Right cardiac atrium (tissue), 5 donors: ENCODE data around the gene ARMH3. TPM values are rescaled to one million over a fixed set of nuclear protein-coding genes. Genes with fewer than 3 reads are reported as not detected.
A peak's percentile ranks its signal among the peaks of the same experiment; 100 is the strongest.
"Not testable (repeated sequence)": the region's sequence is repeated elsewhere in the genome, so short reads cannot be mapped to it uniquely, and the experiment has no call there.

Experiments
- ATAC-seq, 2 donors: fragments of 200-7000 bp; cut with Tn5 transposase; one replicate each; pipeline versions ENCODE4 v1.8.0 to v1.9.1; 2020; ENCODE audit warnings: moderate library complexity in 2 of 2, mild to moderate bottlenecking in 1 of 2
- DNase-seq, 3 donors: peaks; one replicate each; pipeline ENCODE4 v3.0.0-alpha.2; 2020
- H3K27ac ChIP-seq: one replicate; pipeline ENCODE4 v1.5.1; 2013; ENCODE audit warnings: mild to moderate bottlenecking, low read length, control low read depth, moderate library complexity
- H3K27me3 ChIP-seq: one replicate; pipeline ENCODE4 v1.6.1; 2013; ENCODE audit not compliant: control insufficient read depth, insufficient read depth
- H3K4me1 ChIP-seq: one replicate; pipeline ENCODE4 v1.6.1; 2013; ENCODE audit warnings: low read length; ENCODE audit not compliant: control insufficient read depth, insufficient read depth
- H3K4me3 ChIP-seq: one replicate; pipeline ENCODE4 v1.5.1; 2013; ENCODE audit warnings: low read length, control low read depth
- H3K9me3 ChIP-seq: one replicate; pipeline ENCODE4 v1.6.1; 2013; ENCODE audit warnings: low read length; ENCODE audit not compliant: control insufficient read depth
- WGBS: extraction: QIAGEN DNeasy Blood & Tissue Kit; methylation state at CpG from one replicate; pipeline ENCODE4 v1.1.7; 2013; 5-methylcytosine and 5-hydroxymethylcytosine counted together
- intact Hi-C, 4 donors: fragments of 100-400 bp; cut with DNase I; formaldehyde crosslinking; loops; one replicate each; pipeline versions ENCODE4 v1.11.0 to v1.14.0; 2022 to 2023
- polyA plus RNA-seq: library from polyadenylated mRNA; stranded (reverse); fragments of 200-250 nt; gene quantifications from one replicate; pipeline ENCODE4 v1.2.3, GENCODE V29; 2013
- total RNA-seq, 4 donors: library from RNA; stranded (reverse); fragmentation: NEBNext Ultra II Directional; extraction: Animal tissue kit (Norgen Biotek cat#: 25700); gene quantifications; one replicate each; pipeline ENCODE4 v1.2.1, GENCODE V29; 2021
- donor health status: healthy with polysubstance abuse.
- donor health status: DM: no; HTN: yes; CAD: no.
- donor health status: DM: no; HTN: no; CAD: no.
- donor health status: DM: no; HTN: yes; CAD: no; lungs with severe emphysema.
- donor health status: DM: yes; HTN: yes; CAD: no.

The ARMH3 gene
- total and polyA plus RNA-seq, 5 donors: 38.1 to 87.3 (median 48.0) TPM

DNA sequence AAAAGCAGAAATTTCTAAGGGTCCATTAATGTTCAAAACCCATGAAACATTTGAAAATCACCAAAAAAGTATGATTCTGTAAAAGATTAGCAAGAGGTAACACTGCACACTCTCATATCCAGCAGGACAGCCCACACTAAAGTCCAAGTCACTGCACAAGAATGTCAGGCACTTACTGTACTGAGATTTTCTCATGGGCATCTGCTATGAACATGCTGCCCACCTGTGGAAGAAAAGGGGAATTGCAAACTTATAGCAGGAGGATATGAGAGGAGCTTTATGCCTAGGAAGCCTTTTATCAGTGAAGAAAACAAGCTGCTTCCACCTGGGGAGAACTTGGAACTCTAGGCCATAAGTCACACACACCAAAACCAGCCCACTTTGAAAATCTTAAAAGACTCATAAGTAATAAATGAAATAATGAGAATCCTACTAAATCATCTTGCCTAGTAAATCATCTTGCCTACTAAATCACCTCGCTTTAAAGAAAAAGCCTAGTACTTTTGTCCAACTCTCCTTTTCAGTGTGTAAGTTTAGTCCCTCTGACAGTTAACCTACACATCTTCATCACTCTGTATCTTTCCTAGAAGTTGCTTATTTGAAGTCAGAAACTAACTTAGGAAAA lies 46.1 kb downstream of the ARMH3 start:
- intact Hi-C loops: loop anchor here in 3 of 4 donors (2.0 to 5.0 kb wide), 3 partner anchors 123 to 173 kb away; no protein-coding TSS in a partner anchor
- 97% methylated on average over 1 of the region's 1 CpG for WGBS
- H3K27me3 ChIP-seq: no peaks in the 10 kb centered on the region
- peak in 1 of 3 donors; percentile 31 for DNase-seq
- ATAC-seq: peak; percentile 93
- H3K9me3 ChIP-seq: no peaks in the 10 kb centered on the region
- no peak overlapping the region for H3K27ac ChIP-seq
- H3K4me1 ChIP-seq: no peaks in the 10 kb centered on the region
- H3K4me3 ChIP-seq: no peak overlapping the region

DNA sequence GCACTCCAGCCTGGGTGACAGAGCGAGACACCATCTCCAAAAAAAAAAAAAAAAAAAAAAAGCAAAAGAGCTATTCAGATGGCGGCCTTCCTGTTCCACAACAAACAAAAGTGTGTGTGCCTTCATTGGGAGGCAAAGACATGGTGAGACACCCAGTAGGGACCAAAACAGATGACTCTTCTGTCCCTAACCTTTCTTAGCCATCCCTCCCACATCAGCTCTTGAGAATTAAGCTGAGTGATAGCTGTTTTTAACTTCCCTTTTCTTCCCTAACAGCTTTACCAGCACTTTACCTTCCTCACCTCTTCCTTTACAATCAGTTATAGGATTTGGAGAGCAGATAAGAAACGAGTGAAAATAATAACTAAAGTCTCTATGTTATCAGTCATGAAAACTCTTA lies 48.2 kb downstream of the ARMH3 start:
- no peak for ATAC-seq
- Histone ChIP-seq H3K4me3 (no peak overlapping the region), H3K9me3 (no peaks in the 10 kb centered on the region), H3K27ac (no peak overlapping the region), H3K4me1 (no peaks in the 10 kb centered on the region), H3K27me3 (no peaks in the 10 kb centered on the region)
- no peak for DNase-seq
- intact Hi-C loops: loop anchor here in 2 of 4 donors (2.0 to 5.0 kb wide), 3 partner anchors 120 to 170 kb away; no protein-coding TSS in a partner anchor
- WGBS: 75% methylated on average over 3 of the region's 3 CpGs

DNA sequence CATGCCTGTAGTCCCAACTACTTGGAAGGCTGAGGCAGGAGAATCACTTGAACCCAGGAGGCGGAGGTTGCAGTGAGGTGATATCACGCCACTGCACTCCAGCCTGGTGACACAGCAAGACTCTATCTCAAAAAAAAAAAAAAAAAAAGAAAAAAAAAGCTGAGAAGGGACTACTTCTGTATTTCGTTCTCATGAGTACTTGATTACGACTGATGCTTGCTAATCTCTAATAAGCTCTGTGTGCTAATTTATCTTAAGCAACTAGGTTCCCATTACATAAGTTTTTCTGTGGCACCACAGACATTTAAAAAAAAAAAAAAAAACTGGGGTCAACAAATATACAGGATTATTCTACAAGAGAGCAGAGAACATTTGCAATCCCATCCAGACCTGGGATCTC lies 48.9 kb downstream of the ARMH3 start:
- H3K4me1 ChIP-seq, ATAC-seq, H3K9me3 ChIP-seq, DNase-seq, H3K27me3 ChIP-seq, H3K4me3 ChIP-seq, H3K27ac ChIP-seq: not testable (repeated sequence)
- intact Hi-C loops: loop anchor here in 2 of 4 donors (5.0 kb wide), 2 partner anchors 120 to 170 kb away; no protein-coding TSS in a partner anchor
- 78% methylated on average over 4 of the region's 4 CpGs for WGBS

DNA sequence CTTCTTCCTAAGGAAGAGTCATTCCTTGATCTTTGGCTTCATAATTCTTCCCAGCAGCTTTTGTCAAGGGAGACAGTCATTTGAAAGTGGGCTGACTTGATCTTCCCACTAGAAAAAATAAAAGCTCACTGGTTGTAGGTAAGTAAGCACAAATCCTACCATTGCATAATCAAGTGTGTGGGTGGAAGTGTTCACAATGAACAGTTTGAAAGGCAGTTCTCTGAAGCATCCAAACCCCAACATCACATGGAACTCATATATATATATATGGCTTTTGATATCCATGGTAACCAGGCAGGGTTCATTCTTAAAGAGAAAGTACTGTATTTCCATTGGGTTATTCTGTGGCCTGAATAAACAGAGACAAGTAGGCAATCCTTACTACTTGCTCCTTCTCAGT lies 51.6 kb downstream of the ARMH3 start:
- intact Hi-C loops: no loop called here
- Histone ChIP-seq H3K27me3 (no peaks in the 10 kb centered on the region), H3K4me3 (no peak overlapping the region), H3K9me3 (no peaks in the 10 kb centered on the region), H3K27ac (no peak overlapping the region), H3K4me1 (no peaks in the 10 kb centered on the region)
- ATAC-seq: no peak
- DNase-seq: no peak

DNA sequence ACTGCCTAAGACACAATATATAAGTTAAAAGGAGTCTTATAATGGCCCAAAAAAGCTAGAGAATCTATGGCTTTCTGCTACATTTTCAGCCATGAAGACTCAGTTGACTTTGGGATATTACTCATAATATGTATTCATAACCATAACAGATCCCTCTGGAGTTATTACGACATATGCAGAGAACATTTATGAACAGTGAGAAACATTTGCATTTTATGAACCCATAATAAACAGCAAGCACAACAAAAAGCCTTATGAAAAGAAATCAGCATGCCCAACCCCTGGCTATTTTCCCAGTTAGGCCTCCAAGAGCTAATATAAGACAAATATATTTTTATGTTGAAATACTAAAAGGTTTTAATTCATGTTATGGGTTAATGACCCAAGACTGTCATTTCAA lies 52.4 kb downstream of the ARMH3 start:
- 87% methylated on average over 1 of the region's 1 CpG for WGBS
- Histone ChIP-seq H3K27ac (no peak overlapping the region), H3K27me3 (no peaks in the 10 kb centered on the region), H3K4me3 (no peak overlapping the region), H3K9me3 (no peaks in the 10 kb centered on the region), H3K4me1 (no peaks in the 10 kb centered on the region)
- intact Hi-C loops: no loop called here
- ATAC-seq (no peak), DNase-seq (no peak)

DNA sequence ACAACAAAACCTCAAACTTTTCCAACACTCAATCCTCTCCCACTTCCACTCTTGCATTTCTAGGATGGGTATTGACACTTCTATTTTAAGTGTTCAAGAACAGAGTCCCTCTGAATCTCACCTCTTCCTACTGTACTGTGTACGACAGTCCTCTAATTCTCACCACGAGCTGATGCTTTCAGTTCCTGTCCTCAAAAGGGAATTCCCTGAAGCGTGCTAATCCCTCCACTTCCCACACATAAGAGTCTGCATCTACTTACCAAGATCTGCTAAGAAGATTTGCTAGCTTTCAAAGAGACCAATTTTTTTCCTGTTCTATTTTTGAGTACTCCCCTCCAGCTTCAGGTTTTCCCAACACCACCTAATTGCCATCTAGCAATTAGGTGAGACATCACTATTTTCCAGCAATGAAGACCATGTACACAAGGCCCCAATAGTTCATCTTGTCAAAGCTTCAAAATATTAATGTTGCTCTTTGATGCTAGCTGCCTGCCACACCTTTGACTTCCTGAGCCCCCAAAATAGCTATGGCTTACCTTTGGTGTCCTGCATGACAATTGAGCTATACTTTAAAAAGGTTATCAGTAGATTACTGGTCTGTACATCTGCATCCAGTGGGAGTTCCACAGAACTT lies 54.4 kb downstream of the ARMH3 start:
- Histone ChIP-seq H3K4me3 (no peak overlapping the region), H3K27ac (no peak overlapping the region), H3K9me3 (no peaks in the 10 kb centered on the region), H3K27me3 (no peaks in the 10 kb centered on the region), H3K4me1 (no peaks in the 10 kb centered on the region)
- intact Hi-C loops: no loop called here
- no peak for DNase-seq
- 46% methylated on average over 3 of the region's 3 CpGs for WGBS
- no peak for ATAC-seq

DNA sequence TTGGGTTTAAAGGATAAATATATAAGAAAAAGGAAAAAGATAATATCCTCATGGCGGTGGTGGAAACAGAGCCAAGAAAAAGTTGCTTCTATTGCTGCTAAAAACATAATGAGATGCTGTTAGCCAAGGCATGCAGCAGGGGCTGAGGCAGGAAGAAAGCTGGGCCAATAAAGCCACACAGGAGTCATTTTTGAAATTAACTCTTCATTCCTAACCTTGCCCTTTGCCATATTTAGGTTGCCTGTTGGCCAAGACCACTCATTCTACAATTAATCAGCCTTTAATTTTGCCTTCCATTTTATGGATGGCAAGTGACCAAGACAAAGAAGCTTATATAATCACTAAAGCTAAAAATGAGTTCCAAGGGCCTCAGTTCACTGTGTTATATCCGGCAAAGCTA lies 58.2 kb downstream of the ARMH3 start:
- WGBS: 34% methylated on average over 2 of the region's 2 CpGs
- Histone ChIP-seq H3K4me1 (no peaks in the 10 kb centered on the region), H3K27me3 (no peaks in the 10 kb centered on the region), H3K4me3 (no peak overlapping the region), H3K9me3 (no peaks in the 10 kb centered on the region), H3K27ac (no peak overlapping the region)
- intact Hi-C loops: no loop called here
- DNase-seq (no peak), ATAC-seq (no peak)

DNA sequence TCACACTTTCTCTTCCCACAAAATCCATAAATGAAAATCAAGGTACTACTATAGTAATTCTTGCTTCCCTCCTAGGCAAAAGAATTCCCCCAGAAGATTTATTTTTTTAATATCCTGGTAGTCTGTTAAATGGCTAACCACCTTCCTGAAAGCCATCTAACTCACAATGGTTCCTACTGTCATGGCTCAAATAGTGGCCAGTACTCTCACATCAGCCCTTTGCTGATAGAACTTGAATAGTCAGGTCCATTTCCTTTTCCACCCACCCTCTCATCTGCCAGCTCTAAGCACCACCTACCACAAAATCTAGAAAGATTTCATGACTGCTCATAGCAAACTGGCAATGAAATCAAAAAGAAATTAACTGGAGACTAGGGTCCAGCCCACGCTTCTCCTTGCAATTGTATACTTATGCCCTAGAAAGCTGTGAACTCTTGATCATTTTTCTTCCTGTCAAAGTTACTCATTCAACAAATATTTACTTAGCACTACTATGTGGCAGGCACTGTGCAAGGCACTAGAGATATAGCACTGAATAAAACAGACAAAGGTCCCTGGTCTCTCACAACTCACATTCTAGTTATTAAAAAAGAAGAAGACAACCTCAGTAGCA lies 60.4 kb downstream of the ARMH3 start:
- no peaks in the 10 kb centered on the region for H3K27me3 ChIP-seq
- ATAC-seq (no peak), DNase-seq (no peak)
- H3K9me3 ChIP-seq: no peaks in the 10 kb centered on the region
- intact Hi-C loops: no loop called here
- H3K4me3 ChIP-seq: no peak overlapping the region
- WGBS: 89% methylated on average over 1 of the region's 1 CpG
- H3K27ac ChIP-seq: no peak overlapping the region
- no peaks in the 10 kb centered on the region for H3K4me1 ChIP-seq

DNA sequence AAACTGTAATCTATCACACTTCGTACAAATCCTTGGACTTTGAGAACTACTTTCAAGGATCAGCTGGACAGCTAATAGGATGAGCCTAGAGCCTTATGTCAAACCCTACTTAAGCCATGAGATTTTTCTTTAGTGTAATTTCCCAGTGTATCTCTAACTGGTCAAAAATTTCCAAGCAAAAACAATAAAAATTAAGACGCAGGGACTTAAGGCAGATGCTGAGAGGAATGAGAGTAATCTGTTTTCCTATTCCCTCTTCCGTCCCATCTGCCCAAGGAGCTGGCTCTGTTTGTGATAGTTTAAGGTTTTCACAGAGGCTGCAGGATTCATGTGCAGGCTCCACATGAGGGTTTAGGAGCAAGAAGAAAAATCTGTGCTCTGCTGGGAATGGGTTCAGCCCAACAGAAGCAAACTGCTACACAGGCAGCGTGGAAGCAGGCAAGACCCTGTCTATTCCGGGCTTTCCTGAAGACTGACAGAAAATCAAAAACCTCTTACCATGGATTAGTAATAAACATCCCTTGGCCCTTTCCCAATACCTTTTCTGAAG lies 62.2 kb downstream of the ARMH3 start:
- ATAC-seq (no peak), DNase-seq (no peak)
- intact Hi-C loops: no loop called here
- no peaks in the 10 kb centered on the region for H3K27me3 ChIP-seq
- H3K4me3 ChIP-seq: no peak overlapping the region
- WGBS: 92% methylated on average over 5 of the region's 5 CpGs
- no peaks in the 10 kb centered on the region for H3K4me1 ChIP-seq
- H3K27ac ChIP-seq: no peak overlapping the region
- no peaks in the 10 kb centered on the region for H3K9me3 ChIP-seq

DNA sequence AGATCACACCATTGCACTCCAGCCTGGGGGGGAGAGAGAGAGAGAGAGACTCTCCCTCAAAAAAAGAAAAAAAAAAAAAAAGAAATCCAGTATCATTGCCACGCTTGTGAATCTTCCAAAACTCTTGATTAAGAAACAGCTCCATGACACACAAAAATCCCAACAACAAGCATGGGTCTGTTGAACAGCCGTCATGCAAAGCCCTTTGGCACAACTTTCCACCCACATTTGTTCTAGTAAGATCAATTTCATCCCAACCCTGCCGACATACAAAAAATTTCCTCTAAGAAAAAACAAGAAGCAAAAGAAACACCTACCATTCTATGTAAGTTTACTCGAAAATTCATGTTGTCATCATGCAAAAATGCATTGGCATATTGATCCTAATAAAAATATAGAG lies 62.8 kb downstream of the ARMH3 start:
- 94% methylated on average over 4 of the region's 4 CpGs for WGBS
- intact Hi-C loops: no loop called here

DNA sequence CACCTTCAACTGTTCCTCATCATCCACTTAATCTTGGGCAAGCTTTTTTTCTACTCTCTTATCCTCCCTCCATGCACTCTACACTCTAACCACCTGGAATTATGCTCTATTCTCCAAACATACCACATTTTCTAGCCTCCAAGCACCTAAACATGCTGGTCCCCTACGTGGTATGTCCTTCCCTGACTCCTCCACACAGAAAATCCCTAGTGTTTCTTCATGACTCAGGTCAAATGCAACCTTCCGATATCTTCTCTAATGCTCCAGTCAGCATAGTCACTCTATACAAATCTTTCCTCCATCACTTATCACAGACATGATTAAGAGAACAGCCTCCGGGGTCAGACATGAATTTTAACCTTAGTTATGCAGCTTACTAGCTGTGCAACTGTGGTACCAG lies 68.8 kb downstream of the ARMH3 start:
- Histone ChIP-seq H3K4me3 (no peak overlapping the region), H3K27ac (no peak overlapping the region), H3K9me3 (no peaks in the 10 kb centered on the region), H3K4me1 (peaks cover 2% of the 10 kb centered on the region), H3K27me3 (no peaks in the 10 kb centered on the region)
- WGBS: 87% methylated on average over 3 of the region's 3 CpGs
- ATAC-seq (no peak), DNase-seq (no peak)
- intact Hi-C loops: no loop called here

More for the DNA sequence above, 62.8 kb downstream of the ARMH3 start:
- Histone ChIP-seq H3K4me1 (no peaks in the 10 kb centered on the region), H3K27ac (no peak overlapping the region), H3K27me3 (no peaks in the 10 kb centered on the region), H3K4me3 (no peak overlapping the region), H3K9me3 (no peaks in the 10 kb centered on the region)
- DNase-seq (no peak), ATAC-seq (no peak)
